Measurements from ENCODE around the gene OR7G3. TPM values are rescaled to one million over a fixed set of nuclear protein-coding genes. Genes with fewer than 3 reads are reported as not detected.

OR7G3 gene
- total and polyA plus RNA-seq, 2 donors (not counting 3 experiments of a cell fraction or from before 2014, with no cell fraction given): not detected

DNA sequence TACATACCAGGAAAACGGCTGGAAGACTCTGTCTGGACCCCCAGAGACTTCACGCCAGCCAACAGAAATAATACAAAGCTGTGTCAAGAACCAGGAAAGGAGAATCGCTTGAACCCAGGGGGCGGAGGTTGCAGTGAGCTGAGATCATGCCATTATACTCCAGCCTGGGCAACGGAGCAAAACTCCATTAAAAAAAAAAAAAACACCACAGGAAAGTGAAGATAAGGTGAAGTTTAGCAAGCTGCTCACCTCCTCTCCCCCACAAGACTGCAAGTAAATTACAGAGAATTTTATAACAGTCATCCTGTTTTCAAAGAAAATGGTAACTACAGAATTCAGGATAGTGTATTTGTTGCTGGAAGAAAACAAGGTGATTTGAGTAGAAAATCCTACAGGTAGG is 10.2 kb downstream of the OR7G3 start:
- Histone ChIP-seq H3K4me3 (replicated peaks in 1 of 3; ENCODE audit: insufficient read depth in 1 of 3, low read depth in 1 of 3, low read length in 3 of 3) (no peak overlapping the region), H2AFZ (ENCODE audit: low read depth, low read length) (no peak overlapping the region), H3K9me1 (replicated peaks; ENCODE audit: control insufficient read depth, extremely low read depth, insufficient read depth, low read length) (no peaks in the 10 kb centered on the region), H3K27ac (ENCODE audit: insufficient read depth, low read depth, low read length) (no peak overlapping the region), H3K79me2 (ENCODE audit: control insufficient read depth, insufficient read depth, low read length) (no peaks in the 10 kb centered on the region), H3K9ac (replicated peaks; ENCODE audit: extremely low read depth, insufficient read depth, low read length) (no peak overlapping the region), H4K20me1 (replicated peaks; ENCODE audit: control insufficient read depth, extremely low read depth, insufficient read depth, low read length) (no peaks in the 10 kb centered on the region), H3K36me3 (ENCODE audit: control insufficient read depth in 2 of 2, extremely low read depth in 1 of 2, insufficient read depth in 2 of 2, low read length in 2 of 2) (no peaks in the 10 kb centered on the region), H3K27me3 (ENCODE audit: control insufficient read depth in 2 of 2, insufficient read depth in 2 of 2, low read length in 2 of 2) (no peaks in the 10 kb centered on the region), H3K4me2 (ENCODE audit: insufficient read depth, low read length) (no peak overlapping the region), H3K9me3 (replicated peaks; ENCODE audit: control insufficient read depth, insufficient read depth, low read length) (no peaks in the 10 kb centered on the region), H3K4me1 (ENCODE audit: control insufficient read depth, extremely low read depth, insufficient read depth, low read length) (no peaks in the 10 kb centered on the region)
- POLR2A ChIA-PET: no interaction called here
- DNase-seq (ENCODE audit: low read depth, low spot score) (no peak), FAIRE-seq (no peak)
- TF ChIP-seq, protein P1, sequence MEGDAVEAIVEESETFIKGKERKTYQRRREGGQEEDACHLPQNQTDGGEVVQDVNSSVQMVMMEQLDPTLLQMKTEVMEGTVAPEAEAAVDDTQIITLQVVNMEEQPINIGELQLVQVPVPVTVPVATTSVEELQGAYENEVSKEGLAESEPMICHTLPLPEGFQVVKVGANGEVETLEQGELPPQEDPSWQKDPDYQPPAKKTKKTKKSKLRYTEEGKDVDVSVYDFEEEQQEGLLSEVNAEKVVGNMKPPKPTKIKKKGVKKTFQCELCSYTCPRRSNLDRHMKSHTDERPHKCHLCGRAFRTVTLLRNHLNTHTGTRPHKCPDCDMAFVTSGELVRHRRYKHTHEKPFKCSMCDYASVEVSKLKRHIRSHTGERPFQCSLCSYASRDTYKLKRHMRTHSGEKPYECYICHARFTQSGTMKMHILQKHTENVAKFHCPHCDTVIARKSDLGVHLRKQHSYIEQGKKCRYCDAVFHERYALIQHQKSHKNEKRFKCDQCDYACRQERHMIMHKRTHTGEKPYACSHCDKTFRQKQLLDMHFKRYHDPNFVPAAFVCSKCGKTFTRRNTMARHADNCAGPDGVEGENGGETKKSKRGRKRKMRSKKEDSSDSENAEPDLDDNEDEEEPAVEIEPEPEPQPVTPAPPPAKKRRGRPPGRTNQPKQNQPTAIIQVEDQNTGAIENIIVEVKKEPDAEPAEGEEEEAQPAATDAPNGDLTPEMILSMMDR (IDR thresholded peaks at IDR 0.05; ENCODE audit: extremely low read depth in 1 of 2, insufficient read depth in 1 of 2, low read depth in 1 of 2, low read length in 2 of 2): no peak
- no peak for TF ChIP-seq FOS (IDR thresholded peaks at IDR 0.05; ENCODE audit: borderline replicate concordance, insufficient read depth, low read length)
- TF ChIP-seq POLR2AphosphoS5 (IDR thresholded peaks at IDR 0.05; ENCODE audit: insufficient read depth, low read depth, low read length): no peak
- TF ChIP-seq MYC (IDR thresholded peaks at IDR 0.05; ENCODE audit: low read depth, low read length): no peak
- no peak for TF ChIP-seq JUN (IDR thresholded peaks at IDR 0.05; ENCODE audit: borderline replicate concordance, insufficient read depth, insufficient read length, low read depth)
- no peak for TF ChIP-seq GATA2 (IDR thresholded peaks at IDR 0.05; ENCODE audit: insufficient read depth, insufficient read length, low read depth, low read length)
- no peak for TF ChIP-seq MAX (IDR thresholded peaks at IDR 0.05; ENCODE audit: insufficient read depth, insufficient read length)
- no peak for TF ChIP-seq EZH2 (IDR thresholded peaks at IDR 0.05; ENCODE audit: borderline replicate concordance, low read depth, low read length, severe bottlenecking)
- no peak for TF ChIP-seq POLR2A (IDR thresholded peaks at IDR 0.05; ENCODE audit: low read depth, low read length)
- dilution Hi-C loops (cut with MboI; ENCODE audit: extremely low pct_ligation_motif_present, low sequenced_read_pairs): no loop called here
- CTCF ChIA-PET: interaction anchor here (0.6 kb wide), 1 partner anchor 16 kb away, joined by 3 read pairs; no protein-coding TSS in a partner anchor
- intact Hi-C loops (cut with micrococcal nuclease): no loop called here
- no TSS peak for BruUV-seq (replicated peaks)

All from endothelial cell of umbilical vein (primary cell).